NCI-H2107 treated with DMSO at 0.1 percent for 48 hours (cell line): Measurements from ENCODE around the gene ACTR3C.
"Not testable (repeated sequence)": the region's sequence is repeated elsewhere in the genome, so short reads cannot be mapped to it uniquely, and the experiment has no call there.

Source experiments
- DNase-seq: peaks from one replicate; lab custom pipeline; 2025; ENCODE audit not compliant: unreplicated experiment; lab: John Stamatoyannopoulos, UW

ACTR3C gene

GRCh38 chr7:150285849-150286754, 37.2 kb downstream of the ACTR3C start:
- DNase-seq: peak; percentile 28

- not testable (repeated sequence) for DNase-seq
Observed at GRCh38 chr7:150283608-150284007, 39.7 kb downstream of the ACTR3C start.

GRCh38 chr7:150283111-150283510, 40.2 kb downstream of the ACTR3C start:
- not testable (repeated sequence) for DNase-seq

- not testable (repeated sequence) for DNase-seq
Observed at GRCh38 chr7:150281681-150282403, 41.5 kb downstream of the ACTR3C start.

- DNase-seq: not testable (repeated sequence)
Observed at GRCh38 chr7:150278383-150278782, 45.0 kb downstream of the ACTR3C start.

- not testable (repeated sequence) for DNase-seq
Observed at GRCh38 chr7:150276132-150276695, 47.1 kb downstream of the ACTR3C start.

- not testable (repeated sequence) for DNase-seq
Observed at GRCh38 chr7:150271898-150272297, 51.4 kb downstream of the ACTR3C start.

GRCh38 chr7:150270101-150270824, 53.1 kb downstream of the ACTR3C start:
- not testable (repeated sequence) for DNase-seq

- DNase-seq: not testable (repeated sequence)
Observed at GRCh38 chr7:150268798-150269197, 54.5 kb downstream of the ACTR3C start.

- DNase-seq: not testable (repeated sequence)
Observed at GRCh38 chr7:150268287-150268686, 55.1 kb downstream of the ACTR3C start.

GRCh38 chr7:150266953-150267665, 56.2 kb downstream of the ACTR3C start:
- peak; percentile 14 for DNase-seq

- DNase-seq: not testable (repeated sequence)
Observed at GRCh38 chr7:150262656-150263055, 60.7 kb downstream of the ACTR3C start.

GRCh38 chr7:150247745-150248144, 75.6 kb downstream of the ACTR3C start:
- DNase-seq: not testable (repeated sequence)

- DNase-seq: not testable (repeated sequence)
Observed at GRCh38 chr7:150245208-150245607, 78.1 kb downstream of the ACTR3C start.

GRCh38 chr7:150242935-150243334, 80.4 kb downstream of the ACTR3C start:
- not testable (repeated sequence) for DNase-seq

- not testable (repeated sequence) for DNase-seq
Observed at GRCh38 chr7:150225444-150225843, 97.9 kb downstream of the ACTR3C start.

GRCh38 chr7:150222083-150222972, 101.0 kb downstream of the ACTR3C start:
- peak; percentile 39 for DNase-seq

- not testable (repeated sequence) for DNase-seq
Observed at GRCh38 chr7:150220673-150221181, 102.6 kb downstream of the ACTR3C start.
